IMR-90 (cell line): ENCODE results near the gene XAB2. TPM values are rescaled to one million over a fixed set of nuclear protein-coding genes. Genes with fewer than 3 reads are reported as not detected.

Experiments used
- ATAC-seq: fragments of 200-7000 bp; cut with Tn5 transposase; 2 replicates; pipeline ENCODE4 v1.9.1; 2020; ENCODE audit warnings: low read depth, mild to moderate bottlenecking, moderate library complexity
- BruUV-seq: library from RNA; stranded (reverse); fragments of 400-500 nt; replicated peaks from 2 replicates; lab custom pipeline; 2021; lab: Mats Ljungman, UMichigan
- CTCF ChIA-PET: fragments of 300-600 bp; formaldehyde crosslinking; extraction: SDS; loops from one replicate; lab custom pipeline; 2021; ENCODE audit warnings: antibody characterized with exemption; lab: Yijun Ruan, JAX
- POLR2A ChIA-PET: fragments of 300-600 bp; sonication (Branson Sonifier 250); formaldehyde crosslinking; loops from one replicate; lab custom pipeline; 2022; ENCODE audit warnings: antibody characterized with exemption; ENCODE audit not compliant: unreplicated experiment; lab: Charles Lee
- DNase-seq: peaks from one replicate; pipeline ENCODE4 v3.0.0; 2013
- H2AFZ ChIP-seq: replicated peaks from 2 replicates; pipeline ENCODE3; 2013; ENCODE audit warnings: low read length, mild to moderate bottlenecking; ENCODE audit not compliant: poor library complexity
- H2AK5ac ChIP-seq: 2 replicates; pipeline ENCODE4 v1.6.1; 2013; ENCODE audit warnings: low read depth, low read length, inconsistent platforms
- H2AK9ac ChIP-seq: replicated peaks from 2 replicates; pipeline ENCODE3; 2013; ENCODE audit warnings: mild to moderate bottlenecking, low read depth, low read length, moderate library complexity; ENCODE audit not compliant: poor library complexity
- H2BK120ac ChIP-seq: 2 replicates; pipeline ENCODE4 v1.6.1; 2013; ENCODE audit warnings: low read depth, low read length, inconsistent platforms
- H2BK15ac ChIP-seq: 3 replicates; pipeline ENCODE4 v1.6.1; 2013; ENCODE audit warnings: low read depth, low read length, inconsistent platforms
- H2BK20ac ChIP-seq: 2 replicates; pipeline ENCODE4 v1.6.1; 2013; ENCODE audit warnings: low read depth, mild to moderate bottlenecking, inconsistent platforms, low read length, moderate library complexity
- H2BK5ac ChIP-seq: 2 replicates; pipeline ENCODE4 v1.6.1; 2013; ENCODE audit warnings: mild to moderate bottlenecking, low read depth, low read length, inconsistent platforms; ENCODE audit not compliant: poor library complexity, severe bottlenecking
- H3K14ac ChIP-seq: replicated peaks from 2 replicates; pipeline ENCODE4 v1.6.1; 2013; ENCODE audit warnings: low read depth, low read length, inconsistent platforms
- H3K18ac ChIP-seq: 2 replicates; pipeline ENCODE4 v1.6.1; 2013; ENCODE audit warnings: low read depth, low read length, control low read depth
- H3K23ac ChIP-seq: 2 replicates; pipeline ENCODE4 v1.6.1; 2013; ENCODE audit warnings: low read depth, low read length, inconsistent platforms
- H3K27ac ChIP-seq: 2 replicates; pipeline ENCODE4 v1.5.1; 2013; ENCODE audit warnings: mild to moderate bottlenecking, control low read depth, low read length; ENCODE audit not compliant: insufficient read depth
- H3K27me3 ChIP-seq: 2 replicates; pipeline ENCODE4 v1.6.1; 2013; ENCODE audit warnings: low read length; ENCODE audit not compliant: control insufficient read depth, insufficient read depth
- H3K36me3 ChIP-seq: 2 replicates; pipeline ENCODE4 v1.6.1; 2013; ENCODE audit warnings: low read length, mixed read lengths; ENCODE audit not compliant: control insufficient read depth, insufficient read depth
- H3K4ac ChIP-seq: 2 replicates; pipeline ENCODE4 v1.6.1; 2013; ENCODE audit warnings: low read depth, low read length, inconsistent platforms
- H3K4me1 ChIP-seq: 2 replicates; pipeline ENCODE4 v1.6.1; 2013; ENCODE audit warnings: low read length, mixed read lengths; ENCODE audit not compliant: control insufficient read depth, insufficient read depth
- H3K4me2 ChIP-seq: 2 replicates; pipeline ENCODE4 v1.6.1; 2013; ENCODE audit warnings: low read depth, mild to moderate bottlenecking, control low read depth, low read length, moderate library complexity
- H3K4me3 ChIP-seq: 2 replicates; pipeline ENCODE4 v1.5.1; 2013; ENCODE audit warnings: low read depth, mild to moderate bottlenecking, control low read depth, low read length, moderate library complexity; ENCODE audit not compliant: insufficient read depth
- H3K56ac ChIP-seq: 2 replicates; pipeline ENCODE4 v1.6.1; 2013; ENCODE audit warnings: low read length, inconsistent platforms; ENCODE audit not compliant: insufficient read depth; ENCODE audit errors: extremely low read depth
- H3K79me1 ChIP-seq, 2 experiments: 2 replicates each; pipeline ENCODE4 v1.6.1; 2013; ENCODE audit warnings: low read length in 2 of 2, inconsistent platforms in 1 of 2, low read depth in 1 of 2
- H3K9ac ChIP-seq: 2 replicates; pipeline ENCODE4 v1.6.1; 2013; ENCODE audit warnings: low read depth, low read length, control low read depth
- H3K9me1 ChIP-seq: 2 replicates; pipeline ENCODE4 v1.6.1; 2013; ENCODE audit warnings: low read length, inconsistent platforms; ENCODE audit not compliant: insufficient read depth
- H3K9me3 ChIP-seq: 2 replicates; pipeline ENCODE4 v1.6.1; 2013; ENCODE audit warnings: low read length; ENCODE audit not compliant: control insufficient read depth, insufficient read depth
- H4K20me1 ChIP-seq: 2 replicates; pipeline ENCODE4 v1.6.1; 2013; ENCODE audit warnings: low read length, inconsistent platforms; ENCODE audit not compliant: insufficient read depth
- H4K5ac ChIP-seq: 2 replicates; pipeline ENCODE4 v1.6.1; 2013; ENCODE audit warnings: mild to moderate bottlenecking, low read depth, low read length, control low read depth
- H4K8ac ChIP-seq, 2 experiments: 2 replicates each; pipeline ENCODE4 v1.6.1; 2013; ENCODE audit warnings: low read depth in 2 of 2, low read length in 2 of 2, control low read depth in 1 of 2, inconsistent platforms in 1 of 2
- H4K91ac ChIP-seq: 2 replicates; pipeline ENCODE4 v1.6.1; 2013; ENCODE audit warnings: low read depth, low read length, inconsistent platforms; ENCODE audit not compliant: insufficient read depth
- BHLHE40 ChIP-seq: fragments of 150-350 bp; IDR thresholded peaks from 2 replicates; pipeline ENCODE4 v1.6.1; 2016; ENCODE audit warnings: mild to moderate bottlenecking, low read depth, low read length
- CEBPB ChIP-seq: IDR thresholded peaks from 2 replicates; pipeline ENCODE4 v1.6.1; 2012; ENCODE audit warnings: low read depth, low read length, improper control_type of control experiment
- FOS ChIP-seq: fragments of 150-350 bp; IDR thresholded peaks from 2 replicates; pipeline ENCODE4 v1.6.1; 2016; ENCODE audit warnings: low read depth, low read length
- MAZ ChIP-seq: IDR thresholded peaks from 2 replicates; pipeline ENCODE4 v1.6.1; 2012; ENCODE audit warnings: low read depth, mild to moderate bottlenecking, low read length, improper control_type of control experiment, moderate library complexity, borderline replicate concordance
- NFE2L2 ChIP-seq: fragments of 150-350 bp; IDR thresholded peaks from 2 replicates; pipeline ENCODE4 v1.6.1; 2016; ENCODE audit warnings: low read depth, mild to moderate bottlenecking, low read length
- POLR2A ChIP-seq: IDR thresholded peaks from 2 replicates; pipeline ENCODE4 v1.6.1; 2012; ENCODE audit warnings: mild to moderate bottlenecking, low read depth, low read length
- RAD21 ChIP-seq: IDR thresholded peaks from 2 replicates; pipeline ENCODE4 v1.6.1; 2012; ENCODE audit warnings: low read length, improper control_type of control experiment
- WGBS, 2 experiments: methylation state at CpG; one replicate each; pipeline versions ENCODE4 v1.1.5 to v1.1.7; 2013; ENCODE audit warnings: missing lambda C conversion rate in 2 of 2; ENCODE audit not compliant: insufficient read length in 1 of 2; ENCODE audit errors: extremely low coverage in 2 of 2; 5-methylcytosine and 5-hydroxymethylcytosine counted together
- dilution Hi-C: fragments of 300-500 bp; cut with HindIII; formaldehyde crosslinking; loops from one replicate; pipeline ENCODE4 v1.14.3; 2018; ENCODE audit warnings: low sequenced_read_pairs; ENCODE audit not compliant: unreplicated experiment
- in situ Hi-C: fragments of 300-500 bp; cut with MboI; formaldehyde crosslinking; loops from 3 replicates; pipeline ENCODE4 v1.14.3; 2019; ENCODE audit warnings: low sequenced_read_pairs, inconsistent platforms, mixed read lengths
- intact Hi-C: fragments of 100-400 bp; cut with micrococcal nuclease; formaldehyde crosslinking; loops from 2 replicates; pipeline ENCODE4 v1.10.0; 2022
- polyA plus RNA-seq, 3 experiments: library from polyadenylated mRNA; depleted of rRNA; stranded (reverse); fragments of >200 nt; gene quantifications; 2 replicates each; pipeline ENCODE4 v1.2.3, GENCODE V29; 2012; ENCODE audit warnings: low replicate concordance in 1 of 3
- total RNA-seq: library from RNA; depleted of rRNA; stranded (reverse); fragments of >200 nt; gene quantifications from 2 replicates; pipeline ENCODE4 v1.2.3, GENCODE V29; 2012

Gene XAB2
- total and polyA plus RNA-seq, 2 of the 4 experiments (the other 2 are of a cell fraction), result 29.9 to 34.4 TPM

DNA sequence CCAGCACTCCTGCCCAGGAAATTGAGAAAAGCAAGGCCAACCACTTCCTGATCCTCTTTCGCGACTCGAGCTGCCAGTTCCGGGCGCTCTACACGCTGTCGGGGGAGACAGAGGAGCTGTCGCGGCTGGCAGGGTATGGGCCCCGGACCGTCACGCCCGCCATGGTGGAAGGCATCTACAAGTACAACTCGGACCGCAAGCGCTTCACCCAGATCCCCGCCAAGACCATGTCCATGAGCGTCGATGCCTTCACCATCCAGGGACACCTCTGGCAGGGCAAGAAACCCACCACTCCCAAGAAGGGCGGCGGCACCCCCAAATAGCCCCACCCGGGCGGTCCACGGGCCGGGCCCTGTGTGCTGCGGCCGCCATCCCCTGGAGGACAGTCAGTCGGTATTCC is 11.6 kb downstream of the XAB2 start:
- BruUV-seq, result no TSS peak
- 92% methylated on average over 17 of the region's 28 CpGs; no CpG with 5 or more reads in 1 of the 2 experiments for WGBS, 2 experiments

More for the DNA sequence above, 11.6 kb downstream of the XAB2 start:
- H2BK15ac ChIP-seq, result no peak overlapping the region
- DNase-seq, result no peak
- ChIA-PET CTCF (no interaction called here), POLR2A (no interaction called here)
- no peaks in the 10 kb centered on the region for H3K4me1 ChIP-seq
- H3K18ac ChIP-seq, result no peak overlapping the region
- H3K4me2 ChIP-seq, result no peak overlapping the region
- H4K8ac ChIP-seq, result no peak overlapping the region
- no peak overlapping the region for H3K4ac ChIP-seq
- H2BK5ac ChIP-seq, result no peak overlapping the region
- H3K27me3 ChIP-seq, result no peaks in the 10 kb centered on the region
- dilution Hi-C loops (no loop called here), intact Hi-C loops (no loop called here), in situ Hi-C loops (no loop called here)
- no peak overlapping the region for H2BK120ac ChIP-seq
- H3K79me1 ChIP-seq, result no peaks in the 10 kb centered on the region
- no peak for ATAC-seq
- H3K23ac ChIP-seq, result no peak overlapping the region
- no peak overlapping the region for H4K91ac ChIP-seq
- no peak overlapping the region for H3K14ac ChIP-seq
- no peak overlapping the region for H3K4me3 ChIP-seq
- no peak overlapping the region for H2AFZ ChIP-seq
- no peak overlapping the region for H2AK5ac ChIP-seq
- H3K9ac ChIP-seq, result no peak overlapping the region
- no peak overlapping the region for H3K27ac ChIP-seq
- H4K20me1 ChIP-seq, result no peaks in the 10 kb centered on the region
- H2AK9ac ChIP-seq, result peak overlapping the region; percentile 16
- TF ChIP-seq CEBPB (no peak), MAZ (no peak), NFE2L2 (no peak), RAD21 (no peak), POLR2A (no peak), FOS (no peak), BHLHE40 (no peak)
- no peaks in the 10 kb centered on the region for H3K9me3 ChIP-seq
- no peak overlapping the region for H4K5ac ChIP-seq
- peaks cover 42% of the 10 kb centered on the region for H3K36me3 ChIP-seq
- no peaks in the 10 kb centered on the region for H3K9me1 ChIP-seq
- H3K56ac ChIP-seq, result no peak overlapping the region
- no peak overlapping the region for H2BK20ac ChIP-seq
